Neural progenitor cell (in vitro differentiated cells): ENCODE data around the gene DYNLRB1. TPM values are rescaled to one million over a fixed set of nuclear protein-coding genes. Genes with fewer than 3 reads are reported as not detected.

Source experiments
- DNase-seq: peaks from one replicate; pipeline ENCODE4 v3.0.0-alpha.2; 2016; ENCODE audit warnings: low spot score
- H2AFZ ChIP-seq: fragments of 200-600 bp; sonication (generic); replicated peaks from 2 replicates; pipeline ENCODE4 v1.6.1; 2016; ENCODE audit warnings: antibody characterized with exemption
- H3F3A ChIP-seq: fragments of 200-600 bp; sonication (generic); 2 replicates; pipeline ENCODE4 v1.6.1; 2016; ENCODE audit warnings: antibody characterized with exemption, low read depth
- H3K27ac ChIP-seq: fragments of 200-600 bp; sonication (generic); 2 replicates; pipeline ENCODE4 v1.5.1; 2016; ENCODE audit warnings: mild to moderate bottlenecking
- H3K27me3 ChIP-seq: fragments of 200-600 bp; sonication (generic); 2 replicates; pipeline ENCODE4 v1.6.1; 2016; ENCODE audit warnings: mild to moderate bottlenecking, moderate library complexity
- H3K36me3 ChIP-seq: fragments of 200-600 bp; sonication (generic); 2 replicates; pipeline ENCODE4 v1.5.1; 2016
- H3K4me1 ChIP-seq: fragments of 200-600 bp; sonication (generic); 2 replicates; pipeline ENCODE4 v1.6.1; 2016; ENCODE audit warnings: mixed run types
- H3K4me2 ChIP-seq: fragments of 200-600 bp; sonication (generic); 2 replicates; pipeline ENCODE4 v1.6.1; 2016
- H3K4me3 ChIP-seq: fragments of 200-600 bp; sonication (generic); 2 replicates; pipeline ENCODE4 v1.5.1; 2016
- H3K79me2 ChIP-seq: fragments of 200-600 bp; sonication (generic); 2 replicates; pipeline ENCODE4 v1.6.1; 2016; ENCODE audit warnings: low read depth
- H3K9ac ChIP-seq: fragments of 200-600 bp; sonication (generic); 2 replicates; pipeline ENCODE4 v1.6.1; 2016
- H3K9me3 ChIP-seq: fragments of 200-600 bp; sonication (generic); 2 replicates; pipeline ENCODE4 v1.5.1; 2016; ENCODE audit warnings: low read depth
- H4K20me1 ChIP-seq: fragments of 200-600 bp; sonication (generic); 2 replicates; pipeline ENCODE4 v1.6.1; 2016; ENCODE audit warnings: low read depth
- H3K27ac Mint-ChIP-seq: 3 replicates; pipeline ENCODE4 v1.8.0; 2021; ENCODE audit warnings: mixed read lengths
- H3K27me3 Mint-ChIP-seq: 2 replicates; pipeline ENCODE4 v1.8.0; 2022; ENCODE audit warnings: low read depth, mild to moderate bottlenecking, inconsistent platforms, moderate library complexity, mixed read lengths; ENCODE audit not compliant: insufficient read depth
- H3K36me3 Mint-ChIP-seq: 3 replicates; pipeline ENCODE4 v1.8.0; 2021; ENCODE audit warnings: mixed read lengths
- H3K4me1 Mint-ChIP-seq: 3 replicates; pipeline ENCODE4 v1.8.0; 2021; ENCODE audit warnings: mixed read lengths
- H3K4me3 Mint-ChIP-seq: 3 replicates; pipeline ENCODE4 v1.8.0; 2021; ENCODE audit warnings: mild to moderate bottlenecking, moderate library complexity, mixed read lengths
- H3K9me3 Mint-ChIP-seq: 3 replicates; pipeline ENCODE4 v1.8.0; 2020; ENCODE audit warnings: mixed read lengths
- CTCF ChIP-seq: fragments of 200-600 bp; sonication (generic); IDR thresholded peaks from 2 replicates; pipeline ENCODE4 v1.5.1; 2017; ENCODE audit warnings: antibody characterized with exemption, mild to moderate bottlenecking
- EZH2 ChIP-seq: fragments of 200-600 bp; sonication (generic); IDR thresholded peaks from 2 replicates; pipeline ENCODE4 v1.6.1; 2017; ENCODE audit warnings: antibody characterized with exemption, mild to moderate bottlenecking, moderate library complexity
- EZH2phosphoT487 ChIP-seq: fragments of 200-600 bp; sonication (generic); IDR thresholded peaks from 2 replicates; pipeline ENCODE4 v1.6.1; 2017; ENCODE audit warnings: antibody characterized with exemption
- small RNA-seq: library from RNA; depleted of rRNA; stranded (forward); fragments of <200 nt; gene quantifications from one replicate; pipeline ENCODE3, GENCODE V24; 2015
- total RNA-seq: library from RNA; depleted of rRNA; stranded (reverse); fragments of >200 nt; gene quantifications from 2 replicates; pipeline ENCODE4 v1.2.3, GENCODE V29; 2015; ENCODE audit warnings: low replicate concordance

The DYNLRB1 gene
- total RNA-seq, 1 donor from 2014 or later, result 73.1 TPM

- Mint-ChIP-seq H3K4me1 (no peaks in the 10 kb centered on the region), H3K27me3 (peaks cover 2% of the 10 kb centered on the region), H3K36me3 (peaks cover 4% of the 10 kb centered on the region), H3K4me3 (no peak overlapping the region), H3K9me3 (no peaks in the 10 kb centered on the region), H3K27ac (no peak overlapping the region)
- Histone ChIP-seq H4K20me1 (no peaks in the 10 kb centered on the region), H3K27me3 (no peaks in the 10 kb centered on the region), H3K4me2 (no peak overlapping the region), H3K9ac (no peak overlapping the region), H3K4me1 (peaks cover 4% of the 10 kb centered on the region), H3F3A (no peaks in the 10 kb centered on the region), H3K36me3 (no peaks in the 10 kb centered on the region), H3K4me3 (no peak overlapping the region), H3K27ac (no peak overlapping the region), H3K9me3 (no peaks in the 10 kb centered on the region), H2AFZ (no peak overlapping the region), H3K79me2 (no peaks in the 10 kb centered on the region)
- TF ChIP-seq CTCF, result no peak
- TF ChIP-seq EZH2phosphoT487, result no peak
- TF ChIP-seq EZH2, result no peak
- no peak for DNase-seq
Observed at GRCh38 chr20:34586488-34587163, 70.4 kb downstream of the DYNLRB1 start.

Small RNA genes lying within 50 kb of the gene (small RNA-seq; reads per million reads assigned to genes)
- gene RF00019, result not detected

Other genes starting within 250 kb of the DYNLRB1 start
- gene AHCY, start 213.1 kb upstream of the DYNLRB1 start, total RNA-seq, result 184 and 269 TPM in 2 replicates
- gene ITCH, start 153.1 kb upstream of the DYNLRB1 start, total RNA-seq, result 47.4 and 55.2 TPM in 2 replicates
- gene MAP1LC3A, start 42.3 kb downstream of the DYNLRB1 start, total RNA-seq, result 5.5 and 8.5 TPM in 2 replicates
- 35.6 and 40.1 TPM in 2 replicates for gene PIGU, start 160.7 kb downstream of the DYNLRB1 start, total RNA-seq
- gene TP53INP2, start 187.9 kb downstream of the DYNLRB1 start, total RNA-seq, result 1.1 TPM in 2 replicates